ENCODE data around the gene SFXN5. TPM values are rescaled to one million over a fixed set of nuclear protein-coding genes. Genes with fewer than 3 reads are reported as not detected.
"Not testable (repeated sequence)": the region's sequence is repeated elsewhere in the genome, so short reads cannot be mapped to it uniquely, and the experiment has no call there.

Gene SFXN5
- total RNA-seq, 1 donor from 2014 or later: 13.7 TPM

DNA sequence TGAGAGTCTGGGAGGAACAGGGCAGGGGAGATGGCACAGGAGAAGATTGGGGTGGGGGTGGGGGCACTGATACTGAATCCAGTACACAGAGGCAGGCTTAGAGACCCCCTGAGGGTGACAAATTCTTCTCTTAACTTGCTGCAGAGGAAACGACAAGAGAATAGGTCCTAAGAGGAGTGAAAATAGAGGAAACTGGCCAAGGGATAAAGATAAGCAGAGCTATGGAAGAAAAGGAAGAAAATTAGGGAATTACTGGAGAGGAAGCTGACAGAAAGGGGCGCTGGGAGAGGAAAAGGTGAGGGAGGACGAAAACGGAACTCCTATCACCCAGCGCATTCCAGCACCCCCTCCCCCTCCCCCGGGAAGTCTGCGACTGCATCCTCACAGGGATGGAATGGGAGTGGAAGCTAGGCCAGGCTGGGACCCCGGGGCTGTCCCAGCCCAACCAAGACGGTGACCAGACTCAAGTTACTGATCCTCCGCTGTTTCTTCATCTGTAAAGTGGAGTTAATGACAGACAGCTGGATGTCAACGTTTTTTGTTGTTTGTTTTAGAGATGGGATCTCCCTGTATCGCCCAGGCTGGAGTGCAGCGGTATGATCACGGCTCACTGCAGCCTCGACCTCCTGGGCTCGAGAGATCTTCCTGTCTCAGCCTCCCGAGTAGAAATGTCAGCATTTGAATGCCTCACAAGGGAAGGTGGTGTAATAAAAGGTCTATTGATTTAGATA is 156.8 kb downstream of the SFXN5 start:
- no peak overlapping the region for H3K4me3 Mint-ChIP-seq (ENCODE audit: unreplicated experiment)
- H3K36me3 Mint-ChIP-seq (ENCODE audit: unreplicated experiment): no peaks in the 10 kb centered on the region
- TF ChIP-seq, protein P1, sequence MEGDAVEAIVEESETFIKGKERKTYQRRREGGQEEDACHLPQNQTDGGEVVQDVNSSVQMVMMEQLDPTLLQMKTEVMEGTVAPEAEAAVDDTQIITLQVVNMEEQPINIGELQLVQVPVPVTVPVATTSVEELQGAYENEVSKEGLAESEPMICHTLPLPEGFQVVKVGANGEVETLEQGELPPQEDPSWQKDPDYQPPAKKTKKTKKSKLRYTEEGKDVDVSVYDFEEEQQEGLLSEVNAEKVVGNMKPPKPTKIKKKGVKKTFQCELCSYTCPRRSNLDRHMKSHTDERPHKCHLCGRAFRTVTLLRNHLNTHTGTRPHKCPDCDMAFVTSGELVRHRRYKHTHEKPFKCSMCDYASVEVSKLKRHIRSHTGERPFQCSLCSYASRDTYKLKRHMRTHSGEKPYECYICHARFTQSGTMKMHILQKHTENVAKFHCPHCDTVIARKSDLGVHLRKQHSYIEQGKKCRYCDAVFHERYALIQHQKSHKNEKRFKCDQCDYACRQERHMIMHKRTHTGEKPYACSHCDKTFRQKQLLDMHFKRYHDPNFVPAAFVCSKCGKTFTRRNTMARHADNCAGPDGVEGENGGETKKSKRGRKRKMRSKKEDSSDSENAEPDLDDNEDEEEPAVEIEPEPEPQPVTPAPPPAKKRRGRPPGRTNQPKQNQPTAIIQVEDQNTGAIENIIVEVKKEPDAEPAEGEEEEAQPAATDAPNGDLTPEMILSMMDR (IDR thresholded peaks at IDR 0.05; ENCODE audit: partially characterized antibody, unreplicated experiment): no peak
- H3K9me3 Mint-ChIP-seq (ENCODE audit: unreplicated experiment): peaks cover 7% of the 10 kb centered on the region
- no peak overlapping the region for H3K27ac Mint-ChIP-seq (ENCODE audit: unreplicated experiment)
- H3K27me3 Mint-ChIP-seq (ENCODE audit: unreplicated experiment): peaks cover 38% of the 10 kb centered on the region
- DNase-seq: no peak
- H3K4me1 Mint-ChIP-seq (ENCODE audit: low read depth, unreplicated experiment): peaks cover 8% of the 10 kb centered on the region

DNA sequence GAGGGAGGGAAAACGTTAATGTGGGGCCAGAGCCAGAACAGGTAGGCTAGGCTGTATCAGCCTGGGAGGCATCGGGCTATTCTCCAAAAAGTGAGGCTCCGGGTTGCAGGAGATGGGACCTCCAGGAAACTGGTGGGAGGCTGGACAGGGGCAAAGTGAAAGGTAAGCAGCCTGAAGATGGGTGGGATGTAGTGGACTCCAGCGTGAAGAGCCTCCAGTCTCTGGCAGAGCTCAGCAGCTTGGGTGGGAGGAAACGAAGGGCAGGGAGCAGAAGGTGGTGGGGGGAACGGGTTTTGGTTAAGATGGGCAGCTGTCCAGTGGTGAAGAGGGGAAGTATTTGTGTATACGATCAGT is 157.3 kb downstream of the SFXN5 start:
- H3K4me1 Mint-ChIP-seq (ENCODE audit: low read depth, unreplicated experiment): peaks cover 8% of the 10 kb centered on the region
- H3K27ac Mint-ChIP-seq (ENCODE audit: unreplicated experiment): no peak overlapping the region
- peaks cover 35% of the 10 kb centered on the region for H3K27me3 Mint-ChIP-seq (ENCODE audit: unreplicated experiment)
- H3K9me3 Mint-ChIP-seq (ENCODE audit: unreplicated experiment): peaks cover 3% of the 10 kb centered on the region
- no peaks in the 10 kb centered on the region for H3K36me3 Mint-ChIP-seq (ENCODE audit: unreplicated experiment)
- DNase-seq: no peak
- H3K4me3 Mint-ChIP-seq (ENCODE audit: unreplicated experiment): no peak overlapping the region
- TF ChIP-seq, protein P1 (IDR thresholded peaks at IDR 0.05; ENCODE audit: partially characterized antibody, unreplicated experiment): no peak

DNA sequence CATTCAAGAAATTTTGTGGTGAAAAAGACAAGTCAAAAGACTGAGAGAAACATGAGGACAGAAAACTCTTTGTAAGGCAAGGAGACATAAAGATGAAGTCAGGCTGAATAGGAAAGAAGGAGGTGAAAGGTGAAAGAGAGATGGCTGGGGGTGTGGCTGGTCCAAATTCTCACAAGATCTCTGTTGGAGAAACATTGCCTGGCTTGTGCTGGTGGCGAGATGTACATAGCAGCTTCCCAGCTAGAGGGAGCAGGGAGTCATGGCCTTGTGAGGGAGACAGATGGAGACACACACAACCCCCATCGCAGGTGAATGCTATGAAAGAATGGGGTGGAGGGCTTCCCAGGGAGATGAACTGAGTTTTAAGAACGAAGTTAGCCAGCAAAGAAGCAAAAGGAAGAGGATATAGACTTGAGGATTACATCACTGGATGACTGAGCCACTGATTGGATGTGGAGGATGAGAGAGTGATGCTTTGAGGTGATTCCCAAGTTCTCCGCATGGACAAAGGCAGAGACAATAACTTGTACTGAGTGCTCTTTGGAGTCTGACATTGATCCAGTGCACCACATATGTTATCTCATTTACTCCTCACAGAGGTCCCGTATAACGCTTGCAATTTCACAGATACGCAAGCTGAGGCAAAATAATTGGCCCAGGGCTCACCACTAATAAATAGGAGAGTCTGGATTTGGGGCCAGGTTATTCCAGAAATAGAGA is 157.9 kb downstream of the SFXN5 start:
- peaks cover 6% of the 10 kb centered on the region for H3K4me1 Mint-ChIP-seq (ENCODE audit: low read depth, unreplicated experiment)
- H3K27me3 Mint-ChIP-seq (ENCODE audit: unreplicated experiment): peaks cover 32% of the 10 kb centered on the region
- DNase-seq: no peak
- TF ChIP-seq, protein P1 (IDR thresholded peaks at IDR 0.05; ENCODE audit: partially characterized antibody, unreplicated experiment): no peak
- no peak overlapping the region for H3K4me3 Mint-ChIP-seq (ENCODE audit: unreplicated experiment)
- no peaks in the 10 kb centered on the region for H3K36me3 Mint-ChIP-seq (ENCODE audit: unreplicated experiment)
- H3K9me3 Mint-ChIP-seq (ENCODE audit: unreplicated experiment): no peaks in the 10 kb centered on the region
- no peak overlapping the region for H3K27ac Mint-ChIP-seq (ENCODE audit: unreplicated experiment)

DNA sequence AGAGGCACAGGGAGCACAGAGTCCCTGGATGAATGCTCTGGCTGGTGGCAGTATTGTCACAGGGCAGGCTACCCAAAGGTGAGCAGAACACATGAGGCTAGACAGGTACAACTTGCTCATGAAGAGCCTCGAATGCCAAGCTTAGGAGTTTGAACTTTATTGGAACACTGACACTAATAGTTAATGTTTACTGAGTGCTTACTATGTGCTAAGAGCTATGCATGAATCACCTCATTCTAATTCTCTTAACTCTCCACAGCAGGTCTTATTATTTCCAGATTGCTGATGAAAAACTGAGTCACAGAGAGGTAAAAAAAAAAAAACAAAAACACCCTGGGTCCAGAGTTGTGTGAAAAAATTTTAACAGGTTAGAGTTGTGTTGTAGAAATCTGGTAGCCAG is 160.3 kb downstream of the SFXN5 start:
- no peaks in the 10 kb centered on the region for H3K9me3 Mint-ChIP-seq (ENCODE audit: unreplicated experiment)
- TF ChIP-seq, protein P1 (IDR thresholded peaks at IDR 0.05; ENCODE audit: partially characterized antibody, unreplicated experiment): no peak
- H3K4me1 Mint-ChIP-seq (ENCODE audit: low read depth, unreplicated experiment): peaks cover 6% of the 10 kb centered on the region
- peaks cover 2% of the 10 kb centered on the region for H3K36me3 Mint-ChIP-seq (ENCODE audit: unreplicated experiment)
- H3K4me3 Mint-ChIP-seq (ENCODE audit: unreplicated experiment): no peak overlapping the region
- no peak overlapping the region for H3K27ac Mint-ChIP-seq (ENCODE audit: unreplicated experiment)
- no peak for DNase-seq
- peaks cover 25% of the 10 kb centered on the region for H3K27me3 Mint-ChIP-seq (ENCODE audit: unreplicated experiment)

DNA sequence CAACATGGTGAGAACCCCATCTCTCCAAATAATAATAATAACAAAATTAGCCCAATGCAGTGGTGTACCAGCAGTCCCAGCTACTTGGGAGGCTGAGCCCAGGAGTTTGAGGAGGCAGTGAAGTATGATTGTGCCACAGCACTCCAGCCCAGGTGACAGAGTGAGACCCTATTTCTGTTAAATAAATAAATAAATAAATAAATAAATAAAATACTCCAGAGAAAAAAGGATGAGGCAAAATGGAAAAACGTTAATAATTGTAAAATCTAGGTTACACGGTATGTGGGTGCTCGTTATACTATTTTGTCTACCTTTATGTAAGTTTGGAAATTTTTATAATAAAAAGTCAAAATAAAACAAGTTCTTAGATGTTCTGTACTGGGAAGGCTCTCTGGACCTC is 162.8 kb downstream of the SFXN5 start:
- peaks cover 6% of the 10 kb centered on the region for H3K36me3 Mint-ChIP-seq (ENCODE audit: unreplicated experiment)
- peaks cover 13% of the 10 kb centered on the region for H3K27me3 Mint-ChIP-seq (ENCODE audit: unreplicated experiment)
- DNase-seq: no peak
- H3K4me3 Mint-ChIP-seq (ENCODE audit: unreplicated experiment): no peak overlapping the region
- no peak overlapping the region for H3K27ac Mint-ChIP-seq (ENCODE audit: unreplicated experiment)
- H3K4me1 Mint-ChIP-seq (ENCODE audit: low read depth, unreplicated experiment): peaks cover 5% of the 10 kb centered on the region
- no peaks in the 10 kb centered on the region for H3K9me3 Mint-ChIP-seq (ENCODE audit: unreplicated experiment)
- TF ChIP-seq, protein P1 (IDR thresholded peaks at IDR 0.05; ENCODE audit: partially characterized antibody, unreplicated experiment): no peak

DNA sequence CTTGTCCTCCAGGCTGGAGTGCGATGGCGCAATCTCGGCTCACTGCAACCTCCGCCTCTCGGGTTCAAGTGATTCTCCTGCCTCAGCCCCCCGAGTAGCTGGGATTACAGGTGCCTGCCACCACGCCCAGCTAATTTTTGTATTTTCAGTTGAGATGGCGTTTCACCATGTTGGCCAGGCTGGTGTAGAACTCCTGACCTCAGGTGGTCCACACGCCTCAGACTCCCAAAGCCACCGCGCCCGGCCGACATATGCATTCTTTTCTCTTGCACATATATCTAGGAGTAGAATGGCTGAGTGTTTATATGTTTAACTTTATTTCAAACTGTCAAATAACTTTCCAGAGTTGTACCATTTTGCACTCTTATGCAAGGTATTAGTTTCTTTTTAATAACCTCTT is 164.1 kb downstream of the SFXN5 start:
- H3K27ac Mint-ChIP-seq (ENCODE audit: unreplicated experiment); H3K4me3 Mint-ChIP-seq (ENCODE audit: unreplicated experiment); H3K9me3 Mint-ChIP-seq (ENCODE audit: unreplicated experiment); H3K4me1 Mint-ChIP-seq (ENCODE audit: low read depth, unreplicated experiment); H3K36me3 Mint-ChIP-seq (ENCODE audit: unreplicated experiment); DNase-seq: not testable (repeated sequence)
- H3K27me3 Mint-ChIP-seq (ENCODE audit: unreplicated experiment): peaks cover 10% of the 10 kb centered on the region
